Measurements from ENCODE around the gene MAST3. TPM values are rescaled to one million over a fixed set of nuclear protein-coding genes. Genes with fewer than 3 reads are reported as not detected.

Gene MAST3
- total and polyA plus RNA-seq, 4 donors: 4.3 to 10.6 (median 6.7) TPM

DNA sequence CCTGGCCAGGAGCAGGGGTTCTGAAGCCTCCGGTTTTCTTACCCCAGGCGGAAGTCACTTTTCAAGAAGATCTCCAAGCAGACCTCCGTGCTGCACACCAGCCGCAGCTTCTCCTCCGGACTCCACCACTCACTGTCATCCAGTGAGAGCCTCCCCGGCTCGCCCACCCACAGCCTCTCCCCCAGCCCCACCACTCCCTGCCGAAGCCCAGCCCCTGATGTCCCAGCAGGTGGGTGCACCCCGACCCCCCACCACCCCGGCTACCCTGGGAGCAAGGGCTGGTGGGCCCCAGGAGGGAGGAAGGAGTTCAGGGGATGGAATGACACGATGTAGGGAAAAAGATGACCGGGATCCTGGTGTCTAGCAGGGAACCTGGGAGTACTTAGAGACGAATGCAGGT is 49.8 kb downstream of the MAST3 start:
- no peak overlapping the region for H3K4me3 ChIP-seq (ENCODE audit: low read depth in 1 of 3, low read length in 3 of 3)
- WGBS: 96% methylated on average over 13 of the region's 13 CpGs
- no peaks in the 10 kb centered on the region for H3K9me3 ChIP-seq (ENCODE audit: control insufficient read depth in 4 of 4, low read length in 3 of 4)
- TF ChIP-seq JUND (IDR thresholded peaks at IDR 0.05) (no peak), GABPA (IDR thresholded peaks at IDR 0.05 in 1 of 2, conservative IDR thresholded peaks at IDR 0.05 in 1 of 2) (no peak), HNF4A (conservative IDR thresholded peaks at IDR 0.05) (no peak), NR2F2 (IDR thresholded peaks at IDR 0.05) (no peak), FOXA1 (IDR thresholded peaks at IDR 0.05) (no peak), EGR1 (IDR thresholded peaks at IDR 0.05; ENCODE audit: low read depth in 2 of 2) (no peak), SP1 (IDR thresholded peaks at IDR 0.05) (no peak), TAF1 (conservative IDR thresholded peaks at IDR 0.05) (no peak), YY1 (IDR thresholded peaks at IDR 0.05) (no peak), FOXA2 (IDR thresholded peaks at IDR 0.05) (no peak), RXRA (IDR thresholded peaks at IDR 0.05) (no peak), HNF4G (IDR thresholded peaks at IDR 0.05) (no peak), RAD21 (IDR thresholded peaks at IDR 0.05) (no peak)
- TF ChIP-seq, protein P1, sequence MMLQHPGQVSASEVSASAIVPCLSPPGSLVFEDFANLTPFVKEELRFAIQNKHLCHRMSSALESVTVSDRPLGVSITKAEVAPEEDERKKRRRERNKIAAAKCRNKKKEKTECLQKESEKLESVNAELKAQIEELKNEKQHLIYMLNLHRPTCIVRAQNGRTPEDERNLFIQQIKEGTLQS (IDR thresholded peaks at IDR 0.05): no peak
- TF ChIP-seq, protein P2, sequence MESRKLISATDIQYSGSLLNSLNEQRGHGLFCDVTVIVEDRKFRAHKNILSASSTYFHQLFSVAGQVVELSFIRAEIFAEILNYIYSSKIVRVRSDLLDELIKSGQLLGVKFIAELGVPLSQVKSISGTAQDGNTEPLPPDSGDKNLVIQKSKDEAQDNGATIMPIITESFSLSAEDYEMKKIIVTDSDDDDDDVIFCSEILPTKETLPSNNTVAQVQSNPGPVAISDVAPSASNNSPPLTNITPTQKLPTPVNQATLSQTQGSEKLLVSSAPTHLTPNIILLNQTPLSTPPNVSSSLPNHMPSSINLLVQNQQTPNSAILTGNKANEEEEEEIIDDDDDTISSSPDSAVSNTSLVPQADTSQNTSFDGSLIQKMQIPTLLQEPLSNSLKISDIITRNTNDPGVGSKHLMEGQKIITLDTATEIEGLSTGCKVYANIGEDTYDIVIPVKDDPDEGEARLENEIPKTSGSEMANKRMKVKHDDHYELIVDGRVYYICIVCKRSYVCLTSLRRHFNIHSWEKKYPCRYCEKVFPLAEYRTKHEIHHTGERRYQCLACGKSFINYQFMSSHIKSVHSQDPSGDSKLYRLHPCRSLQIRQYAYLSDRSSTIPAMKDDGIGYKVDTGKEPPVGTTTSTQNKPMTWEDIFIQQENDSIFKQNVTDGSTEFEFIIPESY (IDR thresholded peaks at IDR 0.05): no peak
- TF ChIP-seq, protein P3, sequence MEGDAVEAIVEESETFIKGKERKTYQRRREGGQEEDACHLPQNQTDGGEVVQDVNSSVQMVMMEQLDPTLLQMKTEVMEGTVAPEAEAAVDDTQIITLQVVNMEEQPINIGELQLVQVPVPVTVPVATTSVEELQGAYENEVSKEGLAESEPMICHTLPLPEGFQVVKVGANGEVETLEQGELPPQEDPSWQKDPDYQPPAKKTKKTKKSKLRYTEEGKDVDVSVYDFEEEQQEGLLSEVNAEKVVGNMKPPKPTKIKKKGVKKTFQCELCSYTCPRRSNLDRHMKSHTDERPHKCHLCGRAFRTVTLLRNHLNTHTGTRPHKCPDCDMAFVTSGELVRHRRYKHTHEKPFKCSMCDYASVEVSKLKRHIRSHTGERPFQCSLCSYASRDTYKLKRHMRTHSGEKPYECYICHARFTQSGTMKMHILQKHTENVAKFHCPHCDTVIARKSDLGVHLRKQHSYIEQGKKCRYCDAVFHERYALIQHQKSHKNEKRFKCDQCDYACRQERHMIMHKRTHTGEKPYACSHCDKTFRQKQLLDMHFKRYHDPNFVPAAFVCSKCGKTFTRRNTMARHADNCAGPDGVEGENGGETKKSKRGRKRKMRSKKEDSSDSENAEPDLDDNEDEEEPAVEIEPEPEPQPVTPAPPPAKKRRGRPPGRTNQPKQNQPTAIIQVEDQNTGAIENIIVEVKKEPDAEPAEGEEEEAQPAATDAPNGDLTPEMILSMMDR (IDR thresholded peaks at IDR 0.05; ENCODE audit: low read depth, low read length, missing input control): no peak
- TF ChIP-seq, protein P4, sequence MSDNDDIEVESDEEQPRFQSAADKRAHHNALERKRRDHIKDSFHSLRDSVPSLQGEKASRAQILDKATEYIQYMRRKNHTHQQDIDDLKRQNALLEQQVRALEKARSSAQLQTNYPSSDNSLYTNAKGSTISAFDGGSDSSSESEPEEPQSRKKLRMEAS (IDR thresholded peaks at IDR 0.05): no peak
- TF ChIP-seq, protein P5, sequence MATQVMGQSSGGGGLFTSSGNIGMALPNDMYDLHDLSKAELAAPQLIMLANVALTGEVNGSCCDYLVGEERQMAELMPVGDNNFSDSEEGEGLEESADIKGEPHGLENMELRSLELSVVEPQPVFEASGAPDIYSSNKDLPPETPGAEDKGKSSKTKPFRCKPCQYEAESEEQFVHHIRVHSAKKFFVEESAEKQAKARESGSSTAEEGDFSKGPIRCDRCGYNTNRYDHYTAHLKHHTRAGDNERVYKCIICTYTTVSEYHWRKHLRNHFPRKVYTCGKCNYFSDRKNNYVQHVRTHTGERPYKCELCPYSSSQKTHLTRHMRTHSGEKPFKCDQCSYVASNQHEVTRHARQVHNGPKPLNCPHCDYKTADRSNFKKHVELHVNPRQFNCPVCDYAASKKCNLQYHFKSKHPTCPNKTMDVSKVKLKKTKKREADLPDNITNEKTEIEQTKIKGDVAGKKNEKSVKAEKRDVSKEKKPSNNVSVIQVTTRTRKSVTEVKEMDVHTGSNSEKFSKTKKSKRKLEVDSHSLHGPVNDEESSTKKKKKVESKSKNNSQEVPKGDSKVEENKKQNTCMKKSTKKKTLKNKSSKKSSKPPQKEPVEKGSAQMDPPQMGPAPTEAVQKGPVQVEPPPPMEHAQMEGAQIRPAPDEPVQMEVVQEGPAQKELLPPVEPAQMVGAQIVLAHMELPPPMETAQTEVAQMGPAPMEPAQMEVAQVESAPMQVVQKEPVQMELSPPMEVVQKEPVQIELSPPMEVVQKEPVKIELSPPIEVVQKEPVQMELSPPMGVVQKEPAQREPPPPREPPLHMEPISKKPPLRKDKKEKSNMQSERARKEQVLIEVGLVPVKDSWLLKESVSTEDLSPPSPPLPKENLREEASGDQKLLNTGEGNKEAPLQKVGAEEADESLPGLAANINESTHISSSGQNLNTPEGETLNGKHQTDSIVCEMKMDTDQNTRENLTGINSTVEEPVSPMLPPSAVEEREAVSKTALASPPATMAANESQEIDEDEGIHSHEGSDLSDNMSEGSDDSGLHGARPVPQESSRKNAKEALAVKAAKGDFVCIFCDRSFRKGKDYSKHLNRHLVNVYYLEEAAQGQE (IDR thresholded peaks at IDR 0.05): no peak
- H3K4me1 ChIP-seq (ENCODE audit: control insufficient read depth in 4 of 4, insufficient read depth in 4 of 4, low read length in 3 of 4): peaks cover 6 to 20% (median 15%) of the 10 kb centered on the region in 4 donors
- peaks cover 25 to 43% (median 32%) of the 10 kb centered on the region in 4 donors for H3K36me3 ChIP-seq (ENCODE audit: control insufficient read depth in 4 of 4, insufficient read depth in 3 of 4, low read depth in 1 of 4, low read length in 3 of 4)
- no peaks in the 10 kb centered on the region for H3K27me3 ChIP-seq (ENCODE audit: control insufficient read depth in 4 of 4, insufficient read depth in 4 of 4, low read length in 3 of 4)
- no peak for DNase-seq (ENCODE audit: low spot score)
- H3K9ac ChIP-seq (ENCODE audit: low read depth in 1 of 2, low read length in 2 of 2): no peak overlapping the region
- no peak overlapping the region for H3K27ac ChIP-seq (ENCODE audit: low read depth in 1 of 2, low read length in 2 of 2)

Data from liver (tissue), 9 donors.